AG10803 (cell line): ENCODE data around the gene FKBP2.

Source experiments
- DNase-seq: peaks from one replicate; pipeline ENCODE4 v3.0.0; 2010; ENCODE audit warnings: low read depth
- H3K4me3 ChIP-seq: 2 replicates; pipeline ENCODE4 v1.5.1; 2011; ENCODE audit warnings: mild to moderate bottlenecking, low read length, control low read depth
- CTCF ChIP-seq: conservative IDR thresholded peaks from 2 replicates; pipeline ENCODE4 v1.5.1; 2011; ENCODE audit warnings: mild to moderate bottlenecking, low read length, control low read depth, inconsistent platforms

FKBP2 gene

DNA sequence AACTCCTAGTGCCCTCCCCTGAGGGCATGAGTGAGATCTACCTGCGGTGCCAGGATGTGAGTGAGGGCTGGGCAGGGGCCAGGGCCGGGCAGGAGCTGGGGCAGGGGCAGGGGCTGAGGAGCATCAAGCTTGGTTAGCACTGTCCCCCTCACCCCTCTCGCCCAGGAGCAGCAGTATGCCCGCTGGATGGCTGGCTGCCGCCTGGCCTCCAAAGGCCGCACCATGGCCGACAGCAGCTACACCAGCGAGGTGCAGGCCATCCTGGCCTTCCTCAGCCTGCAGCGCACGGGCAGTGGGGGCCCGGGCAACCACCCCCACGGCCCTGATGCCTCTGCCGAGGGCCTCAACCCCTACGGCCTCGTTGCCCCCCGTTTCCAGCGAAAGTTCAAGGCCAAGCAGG is 20.6 kb upstream of the FKBP2 start:
- no peak for TF ChIP-seq CTCF

DNA sequence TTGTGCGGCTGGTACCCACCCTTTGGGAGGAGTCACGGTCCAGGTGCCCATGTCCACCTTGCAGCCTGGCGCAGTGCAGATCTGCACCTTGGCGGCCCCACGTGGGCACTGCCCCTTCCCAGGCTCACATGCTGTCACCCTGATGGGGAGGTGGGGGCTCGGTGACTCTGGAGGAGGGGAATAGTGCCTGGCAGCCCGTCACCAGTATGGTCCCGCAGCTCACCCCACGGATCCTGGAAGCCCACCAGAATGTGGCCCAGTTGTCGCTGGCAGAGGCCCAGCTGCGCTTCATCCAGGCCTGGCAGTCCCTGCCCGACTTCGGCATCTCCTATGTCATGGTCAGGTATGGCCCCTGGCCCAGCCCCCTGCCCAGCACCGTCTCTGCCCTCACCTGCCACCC is 20.1 kb upstream of the FKBP2 start:
- H3K4me3 ChIP-seq, result no peak overlapping the region
- no peak for TF ChIP-seq CTCF
- no peak for DNase-seq

More for the DNA sequence above, 20.6 kb upstream of the FKBP2 start:
- no peak overlapping the region for H3K4me3 ChIP-seq
- no peak for DNase-seq

DNA sequence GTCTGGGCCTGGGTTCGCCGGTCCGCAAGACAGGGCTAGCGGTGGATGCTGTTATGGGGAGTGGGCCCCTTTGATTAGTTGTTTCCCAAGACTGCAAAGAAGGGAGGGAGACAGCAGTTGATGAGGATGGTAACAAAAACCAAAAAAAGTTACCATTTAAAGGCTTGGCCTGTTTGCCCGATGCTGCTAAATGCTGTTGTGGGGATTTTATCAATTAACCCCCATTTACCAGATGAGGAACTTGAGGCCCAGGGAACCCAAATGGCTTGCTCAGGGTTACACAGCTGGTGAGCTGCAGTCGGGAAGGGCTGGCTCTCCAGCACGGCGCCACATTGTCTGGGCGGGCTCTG is 18.3 kb upstream of the FKBP2 start:
- no peak for DNase-seq
- TF ChIP-seq CTCF, result no peak
- H3K4me3 ChIP-seq, result no peak overlapping the region

GRCh38 chr11:64223001-64223651 is 17.8 kb upstream of the FKBP2 start:
- DNase-seq, result no peak
- no peak overlapping the region for H3K4me3 ChIP-seq
- TF ChIP-seq CTCF, result no peak

DNA sequence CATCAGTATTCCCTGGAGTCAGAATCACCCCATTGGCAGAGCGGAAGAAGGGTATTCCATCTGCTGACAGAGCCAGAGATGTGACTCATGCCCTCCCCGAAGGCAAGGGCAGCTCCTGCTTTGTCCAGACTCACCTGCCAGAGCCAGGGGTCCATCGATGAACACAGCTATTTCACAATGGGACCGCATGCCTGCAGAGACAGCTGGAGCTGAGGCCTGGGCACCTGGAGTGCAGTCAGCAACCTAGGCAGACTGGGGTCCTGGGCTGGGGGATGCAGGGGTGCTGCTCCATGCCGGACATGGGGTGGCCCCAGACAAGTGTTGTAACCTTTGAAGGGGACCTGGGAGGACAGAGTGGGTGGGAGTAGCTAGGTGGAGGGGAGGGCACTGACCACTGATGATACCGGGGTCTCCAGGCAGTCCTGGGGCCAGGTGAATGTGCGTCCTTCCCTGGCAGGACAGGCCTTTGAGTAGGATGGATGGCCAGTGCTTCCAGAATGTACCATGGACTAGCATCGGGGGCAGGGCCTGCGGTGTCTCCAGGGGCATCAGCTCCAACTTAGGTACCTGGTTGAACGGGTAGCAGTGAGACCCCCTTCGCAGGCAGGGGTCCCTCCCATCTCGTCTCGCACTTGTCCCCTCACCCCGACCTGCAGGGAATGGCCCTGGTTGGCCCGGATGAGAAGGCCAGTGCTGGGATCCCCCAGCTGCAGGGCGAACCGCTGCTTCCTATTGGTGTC is 16.6 kb upstream of the FKBP2 start:
- H3K4me3 ChIP-seq, result no peak overlapping the region
- no peak for DNase-seq
- no peak for TF ChIP-seq CTCF

- TF ChIP-seq CTCF, result no peak
- no peak for DNase-seq
These were observed 15.8 kb upstream of the FKBP2 start for GRCh38 chr11:64224891-64225607.

More at GRCh38 chr11:64224891-64225607, 15.8 kb upstream of the FKBP2 start:
- peak overlapping the region; percentile 89 for H3K4me3 ChIP-seq
